GM11168 (cell line): ENCODE data around the gene ARAP2.

ENCODE experiments used
- in situ Hi-C: fragments of 300-500 bp; cut with MboI; formaldehyde crosslinking; loops from one replicate; pipeline ENCODE4 v1.12.0; 2022; ENCODE audit warnings: low sequenced_read_pairs; ENCODE audit not compliant: unreplicated experiment

ARAP2 gene

DNA sequence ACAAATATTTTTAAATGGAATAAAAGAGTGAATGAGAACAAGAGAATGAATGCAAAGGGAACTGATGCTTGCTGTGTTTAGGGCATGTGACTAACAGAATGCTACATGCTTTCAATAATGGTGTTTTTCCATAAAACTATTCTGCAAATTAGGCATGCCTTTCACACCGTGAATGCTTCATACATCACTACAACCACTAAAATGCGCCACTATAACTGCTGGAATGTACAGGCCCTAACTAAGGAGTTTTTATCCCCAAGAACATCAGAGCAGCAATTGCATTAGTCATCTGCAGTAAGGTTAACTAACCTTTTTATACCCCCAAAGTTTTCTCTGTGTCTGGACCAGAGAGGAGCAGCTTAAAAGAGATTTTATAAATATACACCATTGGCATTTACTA lies 190.4 kb downstream of the ARAP2 start:
- in situ Hi-C loops = no loop called here

DNA sequence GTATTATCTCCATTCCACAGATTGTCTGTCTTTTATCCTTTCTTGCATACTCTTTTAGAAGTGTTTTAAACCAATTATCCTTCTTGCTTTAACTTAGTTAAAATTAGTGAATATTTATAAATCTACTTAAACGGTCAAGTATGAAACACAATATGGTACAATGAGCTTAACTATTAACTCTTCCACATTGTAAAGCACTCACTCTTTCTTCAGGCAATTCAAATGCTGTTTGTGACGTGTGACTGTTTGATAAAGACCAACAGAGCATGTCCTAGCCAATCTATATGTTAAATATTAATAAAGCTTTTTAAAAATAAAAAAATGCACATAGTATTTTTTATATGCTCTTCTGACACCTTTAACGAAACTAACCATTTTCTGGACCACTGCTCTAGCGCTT lies 192.7 kb downstream of the ARAP2 start:
- in situ Hi-C loops = no loop called here

DNA sequence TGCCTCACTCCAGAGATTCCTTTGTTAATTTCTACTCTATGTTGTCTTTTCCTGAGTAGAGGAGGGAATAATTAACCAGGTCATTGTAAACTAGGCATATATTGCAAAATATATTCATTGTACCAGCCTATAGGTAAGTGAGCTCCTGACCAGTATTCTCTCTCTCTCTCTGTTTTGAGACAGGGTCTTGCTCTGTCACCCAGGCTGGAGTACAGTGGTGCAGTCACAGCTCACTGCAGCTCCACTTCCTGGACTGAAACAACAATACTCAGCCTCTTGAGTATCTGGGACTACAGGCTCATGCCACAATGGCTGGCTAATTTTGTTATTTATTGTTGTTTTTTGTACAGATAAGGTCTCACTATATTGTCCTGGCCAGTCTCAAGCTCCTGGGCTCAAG lies 198.3 kb downstream of the ARAP2 start:
- in situ Hi-C loops = no loop called here

DNA sequence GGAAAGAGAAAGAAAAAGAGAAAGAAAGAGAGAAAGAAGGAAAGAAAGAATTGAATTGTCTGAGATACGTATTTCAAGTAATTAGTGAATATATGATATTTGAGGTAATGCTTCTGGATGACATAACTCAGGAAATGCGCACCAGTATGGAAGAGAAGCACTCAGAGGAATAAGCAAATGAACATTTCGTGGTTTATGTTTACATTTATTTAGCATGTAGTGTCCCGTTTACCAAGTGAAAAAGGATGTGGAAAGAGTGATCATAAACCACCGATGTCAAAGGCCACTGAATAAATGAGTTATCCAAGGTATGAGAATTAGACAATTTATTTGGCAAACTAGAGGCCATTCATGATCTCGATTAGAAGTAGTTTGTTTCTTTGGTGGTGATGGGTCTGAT lies 200.4 kb downstream of the ARAP2 start:
- in situ Hi-C loops = no loop called here

DNA sequence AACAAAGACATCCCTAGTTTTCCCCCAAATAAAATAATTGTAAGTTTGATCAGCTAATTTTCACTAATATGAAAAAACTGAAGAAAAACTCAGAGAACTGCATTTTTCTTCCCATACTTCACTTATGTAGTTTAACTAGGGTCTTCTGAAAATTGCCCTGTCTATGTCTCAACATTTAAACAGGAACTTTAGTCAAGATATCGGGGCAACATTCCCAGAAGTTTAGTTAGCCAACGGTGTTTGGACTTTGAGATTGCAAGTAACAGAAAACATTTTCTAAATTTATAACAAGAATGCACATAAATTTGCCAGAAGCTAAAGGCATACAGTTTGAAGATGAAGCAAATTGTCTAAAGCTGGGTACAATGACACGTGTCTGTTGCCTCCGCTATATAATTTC lies 201.1 kb downstream of the ARAP2 start:
- in situ Hi-C loops = no loop called here

DNA sequence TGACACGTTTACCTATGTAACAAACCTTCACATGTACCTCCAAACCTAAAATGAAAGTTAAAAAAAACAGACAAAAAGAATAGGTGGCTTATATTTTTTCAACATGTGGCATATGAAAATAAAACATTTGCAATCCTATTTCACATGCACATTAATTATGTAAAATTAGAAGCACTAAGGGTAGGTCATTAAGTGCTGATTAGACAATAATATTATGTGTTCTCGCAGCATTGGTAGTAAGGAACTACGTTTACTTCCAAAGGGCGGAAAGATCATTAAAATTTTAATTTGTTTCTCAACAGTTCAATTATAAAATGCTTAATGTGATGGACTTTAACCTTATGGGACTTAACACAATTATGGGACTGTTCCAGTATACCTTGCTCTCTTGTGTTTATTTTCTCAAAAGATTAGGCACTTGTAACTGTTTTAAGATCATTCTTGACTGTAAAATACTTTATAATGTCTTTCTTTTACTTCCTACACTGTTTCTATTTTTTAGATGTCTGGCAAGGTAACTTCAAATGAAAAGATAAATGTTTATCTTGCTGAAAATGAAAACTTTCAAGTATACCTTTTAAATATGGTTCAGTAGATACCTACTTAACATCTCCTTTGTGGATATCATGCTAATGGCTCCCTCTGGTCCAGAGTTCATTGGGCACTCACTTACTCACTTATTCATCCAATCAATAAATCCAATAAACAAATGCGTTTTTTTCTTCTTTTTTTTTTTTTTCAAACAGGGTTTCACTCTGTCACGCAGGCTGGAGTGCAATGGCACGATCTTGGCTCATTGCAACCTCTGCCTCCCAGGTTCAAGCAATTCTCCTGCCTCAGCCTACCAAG lies 202.0 kb downstream of the ARAP2 start:
- in situ Hi-C loops = no loop called here

DNA sequence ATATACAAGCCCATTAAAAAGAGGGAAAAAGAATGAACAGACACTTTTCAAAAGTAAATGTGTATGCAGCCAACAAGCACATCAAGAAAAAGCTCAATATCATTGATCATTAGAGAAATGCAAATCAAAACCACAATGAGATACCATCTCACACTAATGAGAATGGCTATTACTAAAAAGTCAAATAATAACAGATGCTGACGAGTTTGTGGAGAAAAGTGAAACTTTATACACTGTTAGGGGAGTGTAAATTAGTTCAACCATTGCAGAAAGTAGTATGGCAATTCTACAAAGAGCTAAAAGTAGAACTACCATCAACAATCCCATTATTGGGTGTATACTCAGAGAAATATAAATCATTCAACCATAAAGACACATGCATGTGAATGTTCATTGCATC lies 203.0 kb downstream of the ARAP2 start:
- in situ Hi-C loops = no loop called here

DNA sequence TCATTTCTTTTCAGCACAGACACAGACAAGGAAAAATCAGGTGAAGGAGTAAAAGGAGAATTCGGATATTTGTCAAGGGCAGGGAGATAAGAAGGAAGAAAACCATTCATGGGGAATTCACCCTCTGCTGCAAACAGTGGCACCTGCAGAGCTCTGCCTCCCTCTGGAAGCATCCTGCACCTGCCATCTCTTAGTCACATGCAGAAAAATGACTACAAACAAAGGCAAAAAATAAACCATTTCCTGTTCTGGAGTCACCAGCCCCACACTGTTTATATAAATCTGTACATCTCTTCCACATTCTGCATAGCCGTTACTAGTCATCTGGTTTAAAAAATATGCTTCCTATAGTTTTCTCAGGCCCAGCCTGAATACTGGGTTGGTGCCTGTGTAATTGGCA lies 205.3 kb downstream of the ARAP2 start:
- in situ Hi-C loops = no loop called here

DNA sequence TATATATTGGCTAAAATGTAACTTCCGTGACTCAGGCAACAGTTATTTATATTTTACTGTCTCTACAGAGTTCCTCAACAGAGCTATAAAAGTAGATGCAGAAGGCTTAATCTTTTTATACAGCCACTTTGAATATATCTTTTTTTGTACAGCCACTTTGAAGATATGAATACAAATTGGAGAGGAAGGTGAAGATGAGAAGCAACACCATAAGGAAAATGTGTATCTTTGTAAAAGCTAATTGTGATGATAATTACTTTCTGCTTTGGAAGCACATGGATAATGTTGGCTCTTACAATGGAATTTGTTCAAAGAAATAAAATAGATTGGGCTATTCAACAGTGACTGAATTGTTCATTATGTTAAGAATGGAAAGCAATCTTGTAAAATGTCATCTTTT lies 205.8 kb downstream of the ARAP2 start:
- in situ Hi-C loops = no loop called here

DNA sequence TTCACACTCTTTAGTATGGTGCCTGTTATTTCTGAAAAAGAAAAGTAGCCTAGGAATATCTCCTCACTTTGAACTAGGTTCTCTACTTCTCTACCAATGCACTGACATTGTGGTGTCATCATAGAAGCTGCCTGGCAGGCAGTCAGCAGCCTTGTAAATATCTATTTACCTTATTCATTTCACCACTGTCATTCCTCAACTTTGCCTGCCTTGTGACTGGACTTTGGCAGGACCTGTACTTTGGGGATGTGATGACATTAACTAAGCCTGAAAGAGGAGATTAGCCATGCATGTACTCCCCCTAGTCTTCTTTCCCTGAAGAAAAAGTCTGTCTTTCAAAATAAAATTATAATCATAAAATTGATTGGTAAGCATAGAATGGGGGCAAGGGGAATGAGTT lies 207.2 kb downstream of the ARAP2 start:
- in situ Hi-C loops = no loop called here

DNA sequence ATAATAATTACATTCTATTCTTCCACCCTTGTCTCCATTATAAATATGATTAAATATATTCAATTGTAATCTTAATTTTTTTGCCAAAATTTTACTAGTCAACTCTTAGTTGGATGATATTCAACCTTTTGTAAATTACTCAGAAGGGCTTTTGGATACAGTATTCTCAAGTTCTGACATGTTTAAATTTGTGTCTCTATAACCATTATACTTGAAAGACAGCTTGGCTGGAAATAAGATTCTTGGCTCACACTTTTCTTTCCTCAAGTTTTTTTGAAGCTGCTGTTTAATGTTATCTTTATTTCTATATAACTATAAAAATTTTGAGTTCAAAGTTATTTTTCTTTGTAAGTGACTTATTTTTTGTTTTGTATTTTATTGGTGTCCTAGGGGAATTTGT lies 214.4 kb downstream of the ARAP2 start:
- in situ Hi-C loops = no loop called here

DNA sequence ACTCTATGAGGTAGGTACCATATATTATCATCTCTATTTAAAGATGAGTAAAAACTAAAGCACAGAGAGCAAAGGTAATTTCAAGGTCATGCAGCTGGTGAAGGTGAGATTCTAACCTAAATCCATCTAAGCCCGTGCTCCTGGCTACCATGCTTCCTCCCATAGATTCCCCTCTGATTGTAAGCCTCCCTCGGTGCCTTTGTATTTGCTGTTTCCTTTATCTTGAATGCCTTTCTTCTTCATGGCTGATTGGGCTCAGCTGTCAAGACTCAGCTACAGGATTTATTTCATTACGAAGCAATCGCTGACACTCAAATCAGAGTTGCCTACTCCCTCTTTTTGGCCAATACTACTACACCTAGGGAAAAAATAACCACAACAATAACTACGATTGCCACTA lies 217.1 kb downstream of the ARAP2 start:
- in situ Hi-C loops = no loop called here

DNA sequence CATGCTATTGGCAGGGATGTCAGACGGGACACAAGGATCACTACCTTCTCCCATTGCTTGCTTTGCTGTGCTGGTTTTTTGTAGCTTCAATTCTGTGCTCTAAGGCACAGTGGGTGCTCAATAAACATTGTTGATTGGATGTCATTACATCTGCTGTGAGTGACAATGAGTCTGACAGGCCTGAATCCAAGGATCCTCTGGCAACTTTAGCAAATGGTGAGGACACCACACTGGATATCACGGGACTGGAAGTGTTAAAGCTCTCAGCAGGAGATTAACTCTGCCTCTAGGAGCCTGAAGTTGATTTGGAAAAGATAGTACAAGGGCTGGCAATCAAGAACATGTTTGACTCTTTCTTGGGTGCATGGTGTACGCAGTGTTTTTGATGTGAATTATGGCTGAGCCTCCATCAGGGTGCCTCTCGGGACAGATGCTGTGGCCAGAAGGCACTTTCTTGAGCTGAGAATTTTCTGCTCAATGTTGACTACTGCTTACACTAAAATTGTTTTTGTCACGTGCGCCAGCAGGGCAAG lies 217.9 kb downstream of the ARAP2 start:
- in situ Hi-C loops = no loop called here

DNA sequence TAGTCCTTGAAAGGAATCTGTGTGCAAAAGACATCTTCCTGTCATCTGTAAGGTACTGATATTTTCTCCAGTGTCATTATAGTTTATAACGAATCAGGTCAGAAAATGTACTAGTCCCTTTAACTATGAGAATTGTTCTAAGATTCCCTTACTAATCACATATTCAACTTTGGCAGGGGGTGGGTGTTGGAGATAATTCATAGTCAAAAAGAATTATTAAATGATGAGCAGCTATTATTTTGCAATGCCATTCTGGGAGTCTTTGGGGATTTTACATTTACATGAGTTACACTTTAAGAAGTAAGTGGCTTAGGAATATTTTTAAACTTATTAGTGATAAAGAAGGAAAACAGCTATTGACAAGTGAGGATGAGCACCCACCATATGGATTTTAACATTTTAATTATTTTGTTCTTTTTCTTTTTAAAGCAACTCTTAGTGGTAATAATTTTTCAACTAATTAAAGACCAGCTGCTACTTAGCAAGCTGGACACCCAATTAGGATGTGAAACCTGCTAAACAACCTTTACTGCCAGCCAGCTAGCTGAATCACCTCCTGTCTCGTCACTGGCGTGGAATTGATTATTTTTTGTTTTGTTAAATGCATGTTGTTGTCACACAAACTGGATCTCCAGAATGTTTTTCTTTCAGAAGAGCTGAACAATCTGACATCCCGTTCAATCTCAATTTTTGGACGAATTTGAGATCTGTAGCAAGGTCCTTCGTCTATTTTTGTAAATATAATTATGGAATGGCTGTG lies 219.2 kb downstream of the ARAP2 start:
- in situ Hi-C loops = no loop called here

DNA sequence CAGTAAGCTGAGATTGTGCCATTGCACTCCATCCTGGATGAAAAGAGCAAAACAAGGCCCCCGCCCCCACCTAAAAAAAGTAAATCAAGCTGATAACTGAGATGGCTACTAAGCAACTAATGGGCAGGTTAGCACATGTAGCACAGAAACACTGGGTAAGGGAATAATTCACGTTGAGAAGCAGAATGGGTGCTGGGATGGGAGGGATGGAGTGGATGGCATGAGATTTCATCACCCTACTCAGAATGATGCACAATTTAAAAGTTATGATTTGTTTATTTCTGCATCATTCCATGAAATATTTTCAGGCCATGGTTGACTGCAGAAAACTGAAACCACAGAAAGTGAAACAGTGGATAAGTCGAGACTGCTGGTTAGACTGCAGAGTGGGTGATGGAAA lies 224.0 kb downstream of the ARAP2 start:
- in situ Hi-C loops = no loop called here
